Testis (tissue), 3 donors: ENCODE results near the gene RPP25L. TPM values are rescaled to one million over a fixed set of nuclear protein-coding genes. Genes with fewer than 3 reads are reported as not detected.

ENCODE experiments used
- DNase-seq: peaks from one replicate; pipeline ENCODE4 v3.0.0-alpha.2; 2019
- H3K27ac ChIP-seq, 2 donors: fragments of 200-600 bp; sonication (generic); one replicate each; pipeline ENCODE4 v1.5.1; 2019
- H3K27me3 ChIP-seq: fragments of 200-600 bp; sonication (generic); one replicate; pipeline ENCODE4 v1.5.1; 2019
- H3K36me3 ChIP-seq: fragments of 200-600 bp; sonication (generic); one replicate; pipeline ENCODE4 v1.5.1; 2017; ENCODE audit warnings: low read depth; ENCODE audit errors: missing control alignments
- H3K4me1 ChIP-seq: fragments of 200-600 bp; sonication (generic); one replicate; pipeline ENCODE4 v1.5.1; 2019
- H3K4me3 ChIP-seq, 2 donors: fragments of 200-600 bp; sonication (generic); one replicate each; pipeline ENCODE4 v1.5.1; 2017 to 2019
- H3K9me3 ChIP-seq: fragments of 200-600 bp; sonication (generic); one replicate; pipeline ENCODE4 v1.5.1; 2017
- CTCF ChIP-seq, 3 experiments: fragments of 450-650 bp in 2 of 3; fragments of 200-600 bp in 1 of 3; sonication (generic) in 1 of 3; IDR thresholded peaks; one replicate each; pipeline ENCODE4 v1.5.1; 2016 to 2019; ENCODE audit warnings: antibody characterized with exemption in 3 of 3, mild to moderate bottlenecking in 2 of 3, moderate library complexity in 1 of 3
- POLR2A ChIP-seq: fragments of 450-650 bp; IDR thresholded peaks from one replicate; pipeline ENCODE4 v1.6.1; 2017; ENCODE audit warnings: antibody characterized with exemption, mild to moderate bottlenecking, moderate library complexity
- WGBS, 2 donors: methylation state at CpG; one replicate each; pipeline ENCODE4 v1.1.5; 2018; 5-methylcytosine and 5-hydroxymethylcytosine counted together
- intact Hi-C: fragments of 100-400 bp; cut with DNase I; formaldehyde crosslinking; loops from one replicate; pipeline ENCODE4 v1.15.1; 2023; ENCODE audit warnings: low total_unique reads
- polyA plus RNA-seq: library from polyadenylated mRNA; stranded (reverse); fragments of 350-450 nt; fragmentation: Illumina TruSeq; extraction: RNeasy Lipid Tissue Mini Kit (QIAGEN cat#74804); gene quantifications from one replicate; pipeline ENCODE4 v1.2.3, GENCODE V29; 2014; ENCODE audit warnings: low read depth, low replicate concordance; ENCODE audit not compliant: insufficient read depth
- total RNA-seq, 2 donors: library from RNA; depleted of rRNA; stranded (reverse); fragments of >200 nt; gene quantifications; one replicate each; pipeline ENCODE4 v1.2.3, GENCODE V29; 2016

Gene RPP25L
- total and polyA plus RNA-seq, 3 donors from 2014 or later: 23.5 to 26.8 (median 25.1) TPM

- no peak for DNase-seq
- intact Hi-C loops: no loop called here
- WGBS, 2 donors: 89 to 90% methylated on average over 7 to 8 of the region's 8 CpGs
- Histone ChIP-seq H3K27me3 (no peaks in the 10 kb centered on the region), H3K27ac (no peak overlapping the region), H3K4me1 (no peaks in the 10 kb centered on the region), H3K36me3 (no peaks in the 10 kb centered on the region), H3K4me3 (no peak overlapping the region), H3K9me3 (no peaks in the 10 kb centered on the region)
- no peak for TF ChIP-seq CTCF (IDR thresholded peaks at IDR 0.05)
- no peak for TF ChIP-seq POLR2A
Observed at GRCh38 chr9:34566322-34566721, 45.6 kb downstream of the RPP25L start.

GRCh38 chr9:34565856-34566255 is 46.0 kb downstream of the RPP25L start:
- Histone ChIP-seq H3K36me3 (no peaks in the 10 kb centered on the region), H3K27ac (no peak overlapping the region), H3K4me1 (peaks cover 4% of the 10 kb centered on the region), H3K9me3 (no peaks in the 10 kb centered on the region), H3K27me3 (no peaks in the 10 kb centered on the region), H3K4me3 (no peak overlapping the region)
- TF ChIP-seq POLR2A (no peak), CTCF (IDR thresholded peaks at IDR 0.05) (no peak)
- intact Hi-C loops: no loop called here
- DNase-seq: no peak
- WGBS, 2 donors: 80 to 85% methylated on average over 7 to 8 of the region's 8 CpGs

GRCh38 chr9:34564617-34565016 is 47.3 kb downstream of the RPP25L start:
- DNase-seq: no peak
- H3K27me3 ChIP-seq: no peaks in the 10 kb centered on the region
- H3K27ac ChIP-seq: no peak overlapping the region
- intact Hi-C loops: no loop called here
- peaks cover 16% of the 10 kb centered on the region for H3K4me1 ChIP-seq
- no peak overlapping the region for H3K4me3 ChIP-seq
- no peak for TF ChIP-seq CTCF (IDR thresholded peaks at IDR 0.05)
- TF ChIP-seq POLR2A: no peak
- H3K9me3 ChIP-seq: no peaks in the 10 kb centered on the region
- H3K36me3 ChIP-seq: no peaks in the 10 kb centered on the region
- 94 to 95% methylated on average over 12 to 16 of the region's 16 CpGs for WGBS, 2 donors

GRCh38 chr9:34563262-34563661 is 48.6 kb downstream of the RPP25L start:
- TF ChIP-seq CTCF (IDR thresholded peaks at IDR 0.05): no peak
- TF ChIP-seq POLR2A: no peak
- Histone ChIP-seq H3K27me3 (no peaks in the 10 kb centered on the region), H3K4me3 (no peak overlapping the region), H3K4me1 (peaks cover 20% of the 10 kb centered on the region), H3K36me3 (no peaks in the 10 kb centered on the region), H3K27ac (no peak overlapping the region), H3K9me3 (no peaks in the 10 kb centered on the region)
- 87 to 88% methylated on average over 5 of the region's 5 CpGs for WGBS, 2 donors
- no peak for DNase-seq
- intact Hi-C loops: no loop called here

GRCh38 chr9:34562135-34562745 is 49.7 kb downstream of the RPP25L start:
- Histone ChIP-seq H3K36me3 (no peaks in the 10 kb centered on the region), H3K9me3 (no peaks in the 10 kb centered on the region), H3K27me3 (no peaks in the 10 kb centered on the region), H3K27ac (no peak overlapping the region), H3K4me3 (no peak overlapping the region), H3K4me1 (peaks cover 20% of the 10 kb centered on the region)
- TF ChIP-seq POLR2A (no peak), CTCF (IDR thresholded peaks at IDR 0.05) (peak in 2 of 3 experiments; percentile 26 to 50)
- 87 to 93% methylated on average over 7 of the region's 7 CpGs for WGBS, 2 donors
- DNase-seq: no peak
- intact Hi-C loops: no loop called here
